HG03521 (cell line): ENCODE measurements around the gene DNER.
"Not testable (repeated sequence)": the region's sequence is repeated elsewhere in the genome, so short reads cannot be mapped to it uniquely, and the experiment has no call there.

Source experiments
- ATAC-seq: cut with Tn5 transposase; IDR thresholded peaks from one replicate; pipeline ENCODE4 v1.9.1; 2021; ENCODE audit warnings: mild to moderate bottlenecking, moderate library complexity; ENCODE audit not compliant: unreplicated experiment

DNER gene

DNA sequence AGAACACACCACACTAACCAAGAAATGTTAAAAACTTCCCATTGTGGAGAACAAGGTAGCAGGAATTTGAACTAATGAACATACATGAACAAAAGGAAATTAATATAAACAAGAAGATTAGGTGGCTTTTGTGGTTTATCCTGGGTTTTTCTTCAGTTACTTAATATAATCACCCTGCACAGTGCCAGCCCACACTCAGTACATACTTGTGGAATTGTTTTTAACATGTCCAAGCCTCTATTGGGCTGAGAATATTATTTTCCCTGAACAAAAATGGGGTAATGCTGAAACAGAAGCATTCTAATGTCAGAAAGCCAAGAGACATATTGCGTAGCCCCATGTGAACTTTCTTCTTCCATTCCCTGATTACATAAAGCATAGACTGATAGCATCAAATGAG is 202.8 kb downstream of the DNER start:
- no peak for ATAC-seq

DNA sequence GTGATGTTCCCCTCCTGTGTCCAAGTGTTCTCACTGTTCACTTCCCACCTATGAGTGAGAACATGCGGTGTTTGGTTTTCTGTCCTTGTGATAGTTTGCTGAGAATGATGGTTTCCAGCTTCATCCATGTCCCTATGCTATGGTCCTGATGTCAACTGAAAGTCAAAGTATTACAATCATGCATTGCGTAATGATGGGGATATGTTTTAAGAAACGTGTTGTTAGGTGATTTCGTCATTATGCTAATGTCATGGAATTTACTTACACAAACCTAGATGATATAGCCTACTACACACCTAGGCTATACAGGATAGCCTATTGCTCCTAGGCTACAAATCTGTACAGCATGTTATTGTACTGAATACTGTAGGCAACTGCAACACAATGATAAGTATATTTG is 207.7 kb downstream of the DNER start:
- ATAC-seq: not testable (repeated sequence)

DNA sequence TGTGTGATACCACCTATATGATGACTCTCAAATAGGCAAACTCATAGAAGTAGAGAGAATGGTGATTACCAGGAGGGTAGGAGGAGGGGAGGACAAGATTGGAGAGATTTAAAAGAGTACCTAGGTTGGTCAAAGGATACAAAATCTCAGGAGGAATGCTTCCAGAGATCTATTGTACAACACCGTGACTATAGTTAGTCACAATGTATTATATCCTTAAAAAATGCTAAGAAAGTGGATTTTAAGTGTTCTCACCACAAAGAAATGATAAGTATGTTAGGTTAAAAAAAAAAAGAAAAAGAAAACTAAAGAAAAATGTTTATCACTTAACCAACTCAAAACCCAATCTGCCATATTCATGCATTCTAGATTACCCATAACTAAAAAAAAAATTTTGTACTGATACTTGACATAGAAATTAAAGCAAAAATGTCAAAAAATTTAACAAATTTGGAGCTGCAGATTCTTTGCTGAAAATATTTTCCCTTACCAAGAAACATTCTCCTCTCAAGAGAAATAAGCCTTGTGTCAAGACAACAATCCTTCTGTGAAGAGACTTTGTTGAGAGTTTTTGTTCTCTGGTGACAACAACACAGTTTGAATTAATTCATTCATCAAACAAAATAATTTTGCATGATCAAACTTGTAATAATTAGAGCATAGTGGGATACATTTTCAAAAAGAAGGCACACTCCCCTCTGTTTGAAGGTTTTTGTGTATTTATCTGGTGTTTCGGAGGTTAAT is 213.1 kb downstream of the DNER start:
- no peak for ATAC-seq

DNA sequence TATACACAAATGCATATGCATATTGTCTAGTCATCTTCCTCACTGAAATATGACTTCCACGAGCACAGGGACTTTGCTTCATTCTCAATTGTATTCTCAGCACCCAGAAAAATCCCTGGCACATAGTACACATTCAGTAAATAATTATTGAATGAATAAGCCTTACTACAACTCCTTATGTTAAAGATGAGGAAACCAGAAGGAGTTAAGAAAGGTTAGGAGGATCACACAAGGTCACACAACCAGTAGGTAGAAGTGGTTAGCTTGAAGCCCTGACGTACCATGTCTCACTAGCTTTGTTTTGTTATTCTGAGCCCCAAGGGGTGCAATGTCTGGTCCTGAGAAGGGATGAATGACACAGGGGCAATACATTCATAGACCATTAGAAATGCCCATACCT is 222.3 kb downstream of the DNER start:
- ATAC-seq: no peak

DNA sequence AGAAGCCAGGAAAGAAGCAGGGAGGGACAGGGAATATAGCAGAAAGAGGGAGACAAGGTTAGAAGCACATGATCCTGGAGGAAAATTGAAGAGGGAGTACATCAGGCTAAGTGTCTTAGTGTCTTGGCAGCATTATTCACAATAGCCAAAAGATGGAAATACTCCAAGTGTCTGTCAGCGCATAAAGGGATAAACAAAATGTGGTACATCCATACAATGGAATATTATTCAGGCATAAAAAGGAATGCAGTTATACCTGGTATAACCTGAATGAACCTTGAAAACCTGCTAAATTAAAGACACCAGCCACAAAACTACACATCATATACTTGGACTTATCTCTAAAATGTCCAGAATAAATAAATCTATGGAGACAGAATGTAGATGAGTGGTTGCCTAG is 224.2 kb downstream of the DNER start:
- ATAC-seq: no peak

DNA sequence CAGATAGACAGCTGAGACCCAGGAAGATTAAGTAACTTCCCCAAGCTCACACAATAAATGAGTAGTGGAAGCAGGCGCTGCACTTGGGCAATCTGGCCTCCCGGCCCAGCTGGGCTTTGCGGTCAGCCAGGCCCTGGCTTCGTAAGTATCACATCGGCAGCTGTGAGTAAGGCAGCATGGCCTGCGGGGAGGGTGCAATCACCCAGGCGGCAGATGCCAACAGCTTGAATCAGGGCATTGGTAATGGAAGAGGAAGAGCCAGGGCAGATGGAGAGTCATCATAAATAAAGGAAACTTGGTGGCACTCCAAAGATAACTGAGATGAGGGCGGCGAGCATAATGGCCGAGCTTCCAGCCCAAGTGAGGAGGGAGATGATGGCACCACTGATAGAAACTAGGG is 225.3 kb downstream of the DNER start:
- ATAC-seq: no peak

DNA sequence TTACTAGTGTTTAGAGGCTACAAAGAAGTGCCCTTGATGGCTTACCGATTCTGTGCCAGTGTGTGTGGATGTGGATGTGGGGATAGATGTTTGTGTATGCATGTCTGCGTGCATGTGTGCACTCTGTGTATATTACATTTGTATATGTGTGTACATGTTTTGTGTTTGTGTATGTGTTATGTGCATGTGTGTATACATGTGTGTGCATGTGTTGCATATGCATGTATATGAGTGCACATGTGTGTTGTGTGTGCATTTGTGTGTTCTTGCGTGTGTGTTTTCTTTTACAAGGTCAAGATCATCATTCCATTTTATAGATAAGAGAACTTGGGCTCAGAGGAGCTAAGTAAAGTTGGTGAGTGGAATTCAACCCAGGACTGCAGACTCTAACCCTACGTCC is 226.1 kb downstream of the DNER start:
- no peak for ATAC-seq

DNA sequence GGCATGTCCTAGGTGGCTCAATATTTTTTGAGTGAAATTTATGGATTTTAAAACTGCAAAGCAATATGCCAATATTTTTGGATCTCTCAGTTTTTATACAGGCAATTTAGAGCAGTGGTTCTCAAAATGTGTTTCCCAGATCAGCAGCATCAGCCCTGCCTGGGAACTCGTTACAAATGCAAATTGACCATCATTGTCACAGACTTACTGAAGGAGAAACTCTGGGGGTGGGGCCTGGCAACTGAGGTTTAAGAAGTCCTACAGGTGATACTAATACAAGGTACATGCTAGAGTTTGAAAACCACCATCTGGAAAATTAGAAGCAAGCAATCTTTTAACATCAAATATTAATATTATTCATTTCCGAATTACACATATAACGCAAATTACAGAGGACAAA is 227.7 kb downstream of the DNER start:
- ATAC-seq: no peak

DNA sequence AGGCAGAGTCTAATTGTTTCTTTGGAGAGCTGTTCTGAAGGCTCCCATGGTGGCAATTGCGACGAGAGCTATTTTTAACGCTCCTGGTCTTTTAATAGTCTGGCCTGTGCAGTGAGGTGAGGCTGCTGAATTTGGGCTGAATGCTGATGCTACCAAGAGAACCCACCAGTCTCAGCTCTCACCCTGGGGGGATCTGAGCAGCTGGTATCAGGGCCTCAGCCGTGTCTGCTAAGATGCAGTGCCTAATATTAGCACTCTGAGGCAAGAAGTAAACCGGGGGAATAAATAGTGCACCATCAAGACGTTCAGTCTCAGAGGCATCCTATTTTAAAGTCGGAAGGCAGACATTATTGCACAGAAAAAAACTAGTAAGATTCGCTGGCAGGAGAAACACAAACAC is 228.5 kb downstream of the DNER start:
- no peak for ATAC-seq

DNA sequence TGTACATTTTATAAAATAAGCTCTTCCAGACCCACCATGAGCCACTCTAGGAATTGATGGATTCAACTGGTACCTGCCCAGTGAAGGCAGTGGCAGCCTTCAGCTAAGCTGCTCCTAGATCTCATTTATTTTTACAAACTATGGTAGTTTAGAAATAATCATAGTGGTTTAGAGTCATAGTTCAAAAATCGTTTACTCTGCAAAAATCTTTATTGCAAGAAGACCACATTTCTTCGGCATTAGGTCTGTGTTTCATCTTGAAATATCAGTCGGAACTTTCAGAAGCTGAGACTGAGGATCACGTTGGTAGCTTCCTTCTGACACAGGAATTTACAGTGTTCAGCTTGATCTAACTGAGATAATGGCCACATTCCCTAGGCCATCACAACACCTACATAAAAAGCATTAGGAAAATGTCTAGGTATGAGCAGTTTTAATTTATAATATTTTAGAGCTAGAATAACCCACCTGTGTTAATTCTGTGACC is 237.0 kb downstream of the DNER start:
- no peak for ATAC-seq

DNA sequence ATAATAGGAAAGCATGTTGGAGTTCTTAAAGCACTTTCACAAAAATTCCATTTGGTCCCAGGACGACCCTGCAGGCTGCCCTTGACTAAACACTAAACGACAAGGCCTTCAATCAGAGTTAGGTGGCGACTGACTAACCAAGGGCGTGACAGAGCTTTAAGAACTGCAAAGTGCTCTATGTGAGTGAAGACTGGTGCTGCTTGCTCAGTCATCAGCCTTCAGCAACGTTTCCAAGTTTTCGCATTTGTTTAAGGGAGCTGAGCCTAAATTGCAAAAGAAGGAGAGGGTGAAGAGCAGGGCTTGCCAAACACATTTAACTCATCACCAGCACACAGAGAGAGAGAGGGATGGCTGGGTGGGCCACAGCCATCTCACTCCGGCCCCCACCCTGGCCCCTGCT is 238.6 kb downstream of the DNER start:
- no peak for ATAC-seq

DNA sequence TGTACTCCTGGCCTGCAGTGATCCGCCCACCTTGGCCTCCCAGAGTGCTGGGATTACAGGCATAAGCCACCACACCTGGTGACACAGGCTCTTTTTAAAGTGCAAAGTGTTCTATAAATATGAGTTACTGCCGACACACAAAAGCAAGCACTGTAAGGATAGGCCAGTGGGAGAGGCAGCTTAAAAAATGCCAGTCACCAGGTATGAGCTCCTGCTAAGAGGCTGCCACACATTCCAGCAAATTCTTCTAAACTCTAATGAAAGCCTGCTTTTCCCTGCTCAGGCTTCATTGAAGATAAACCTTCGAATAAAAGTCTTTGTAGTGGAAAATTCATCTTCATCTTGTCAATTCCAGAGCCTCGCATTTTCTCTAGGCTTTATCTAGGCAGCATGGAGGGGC is 240.2 kb downstream of the DNER start:
- no peak for ATAC-seq

DNA sequence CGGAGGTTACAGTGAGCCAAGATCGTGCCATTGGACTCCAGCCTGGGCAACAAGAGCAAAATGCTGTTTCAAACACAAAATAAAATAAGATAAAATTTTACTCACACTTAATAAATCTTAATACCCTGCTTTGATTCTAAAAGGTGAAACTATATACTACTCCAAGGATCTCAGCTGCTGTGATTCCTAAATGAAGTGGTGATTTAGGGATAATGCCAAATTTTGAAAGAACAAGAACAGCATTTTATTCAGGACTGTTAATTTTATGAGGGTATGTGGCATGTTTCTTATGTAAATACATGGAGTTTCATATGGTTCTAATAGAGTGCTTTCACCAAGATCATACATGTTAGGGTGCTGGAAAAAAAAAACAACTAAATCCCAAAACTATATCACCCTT is 243.6 kb downstream of the DNER start:
- no peak for ATAC-seq

DNA sequence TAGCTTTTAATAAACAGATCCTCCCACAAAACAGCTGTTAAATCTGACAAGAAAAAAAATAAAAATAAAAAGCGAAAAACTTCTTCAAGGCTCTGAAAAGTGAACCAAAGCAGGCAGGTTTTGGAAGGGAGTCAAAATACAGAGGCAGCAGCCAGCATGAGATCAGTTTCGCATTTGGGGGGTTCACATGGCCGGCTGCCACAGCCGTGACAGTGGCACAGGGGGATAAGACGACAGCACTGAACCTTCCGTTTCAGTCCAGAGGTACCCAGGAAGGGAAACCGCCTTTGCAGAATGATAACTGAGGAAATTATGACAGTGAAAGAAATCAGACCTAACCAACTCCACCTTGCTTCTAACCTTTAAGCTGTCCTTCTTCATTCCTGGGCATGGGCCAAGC is 246.6 kb downstream of the DNER start:
- no peak for ATAC-seq

DNA sequence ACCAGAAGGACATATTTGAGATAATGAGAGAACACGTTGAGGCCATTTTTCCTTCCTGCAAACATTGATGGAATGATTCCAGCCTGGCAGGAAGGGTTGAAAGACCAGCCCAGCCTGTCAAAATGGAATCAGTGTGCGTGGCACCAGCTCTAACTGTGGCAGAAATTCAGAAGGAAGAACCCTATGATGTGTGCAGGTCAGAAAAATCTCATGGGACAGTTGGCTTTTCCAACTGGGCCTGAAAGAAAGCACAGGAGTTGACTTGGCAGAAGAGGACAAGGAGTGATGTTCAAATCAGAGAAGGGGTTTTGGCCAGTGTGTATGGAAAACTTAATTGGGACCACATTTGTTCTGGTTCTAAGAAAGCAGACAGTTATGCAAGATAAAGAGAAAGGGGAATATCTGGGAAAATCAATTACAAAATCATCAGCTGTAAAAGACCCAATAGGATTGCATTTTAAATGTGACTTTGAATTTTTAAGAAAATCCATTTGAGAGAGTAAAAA is 250.5 kb downstream of the DNER start:
- no peak for ATAC-seq

DNA sequence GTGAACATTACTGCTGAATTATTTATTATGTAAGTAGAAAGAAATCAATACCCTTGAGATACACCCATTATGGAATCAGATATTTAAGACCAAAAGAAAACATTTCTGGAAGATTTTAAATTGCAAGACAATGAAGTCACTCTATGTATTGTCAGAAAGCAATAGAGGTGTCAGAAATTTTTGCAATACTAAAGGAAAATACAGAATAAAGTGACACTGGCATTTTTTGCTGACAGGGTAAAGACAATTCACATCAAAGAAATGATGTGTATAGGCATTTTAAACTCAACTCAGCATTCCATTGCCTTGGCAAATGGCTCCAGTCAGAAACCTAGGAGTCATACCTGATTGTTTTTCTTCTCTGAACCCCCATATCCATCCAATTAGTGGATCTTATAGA is 252.2 kb downstream of the DNER start:
- ATAC-seq: no peak

DNA sequence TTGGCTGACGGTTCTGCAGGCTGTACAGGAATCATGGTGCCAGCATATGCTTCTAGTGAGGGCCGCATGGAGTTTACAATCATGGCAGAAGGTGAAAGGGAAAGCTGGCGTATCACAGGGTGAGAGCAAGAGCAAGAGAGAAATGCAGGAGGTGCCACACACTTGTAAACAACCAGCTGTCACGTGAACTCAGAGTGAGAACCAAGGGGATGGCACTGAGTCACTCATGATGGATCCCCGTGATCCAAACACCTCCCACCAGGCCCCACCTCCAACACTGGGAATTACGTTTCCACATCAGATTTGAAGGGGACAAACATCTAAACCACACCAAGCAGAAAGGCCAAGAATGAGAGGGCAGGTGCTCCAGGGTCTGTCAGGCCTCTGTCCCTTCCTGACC is 258.3 kb downstream of the DNER start:
- ATAC-seq: no peak

DNA sequence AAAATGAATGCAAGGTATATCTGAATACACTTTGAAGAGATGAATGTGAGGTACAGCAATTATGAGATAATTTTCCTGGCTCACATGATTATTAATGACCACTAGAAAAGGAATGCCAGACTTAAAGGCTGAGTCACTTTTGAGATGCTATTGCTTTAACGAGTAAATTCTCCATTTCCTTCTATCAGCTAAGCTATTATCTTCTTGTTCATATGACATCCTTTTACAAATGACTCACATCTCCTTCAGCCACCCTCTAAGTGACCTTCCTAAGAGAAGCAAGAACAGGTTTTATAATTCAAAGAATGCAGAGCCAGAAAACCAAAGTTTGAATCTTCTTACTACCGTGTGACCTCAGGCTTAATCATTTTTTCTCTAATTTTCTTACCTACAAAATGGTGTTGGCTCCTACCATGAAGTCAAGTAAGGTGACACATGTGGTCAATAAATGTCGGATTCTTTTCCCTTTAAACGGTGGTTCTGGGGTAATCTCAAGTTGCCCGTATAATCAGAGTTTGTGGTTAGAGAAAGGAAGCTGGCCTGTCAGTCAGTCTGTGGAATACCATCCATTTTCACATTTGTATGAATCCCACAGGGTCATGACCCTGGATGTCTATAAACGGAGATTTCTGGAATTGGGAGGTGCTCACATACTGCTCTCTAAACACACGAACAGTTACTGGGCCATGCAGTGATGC is 259.3 kb downstream of the DNER start:
- ATAC-seq: no peak

DNA sequence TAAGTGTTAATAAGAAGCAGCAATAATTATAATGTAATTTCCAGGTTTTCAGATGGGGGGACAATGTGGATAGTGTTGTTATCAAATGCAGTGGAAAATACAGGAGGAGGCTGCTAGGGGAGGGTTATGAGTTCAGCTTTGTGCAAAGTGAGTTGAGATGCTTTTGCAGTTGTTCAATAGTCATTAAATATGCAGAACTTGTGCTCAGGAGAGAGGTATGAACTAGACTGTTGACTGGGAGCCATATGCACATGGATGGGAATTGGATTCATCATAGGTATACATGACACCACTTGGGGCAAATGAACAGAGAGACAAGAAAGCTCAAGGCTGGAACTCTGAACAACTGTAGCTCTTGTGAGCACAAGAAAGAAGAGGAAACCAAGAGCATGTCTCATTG is 261.1 kb downstream of the DNER start:
- no peak for ATAC-seq

DNA sequence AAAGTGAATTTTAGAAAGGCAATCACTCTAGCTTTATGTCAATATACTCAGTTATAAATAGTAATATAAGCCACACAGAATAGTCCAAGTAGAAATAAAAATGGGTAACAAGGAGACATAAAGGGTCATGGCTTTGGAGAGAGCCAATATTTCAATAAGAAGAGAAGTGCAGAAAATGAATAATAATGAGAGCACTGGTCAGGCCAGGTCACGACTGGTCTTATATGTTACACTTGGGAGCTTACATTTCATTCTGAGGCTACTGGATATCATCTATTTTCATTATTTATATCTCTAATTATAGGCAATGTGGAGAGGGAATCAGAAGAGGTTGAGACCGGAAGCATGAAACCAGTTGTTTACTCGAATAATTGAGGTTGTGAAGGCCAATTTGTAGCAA is 262.5 kb downstream of the DNER start:
- no peak for ATAC-seq

DNA sequence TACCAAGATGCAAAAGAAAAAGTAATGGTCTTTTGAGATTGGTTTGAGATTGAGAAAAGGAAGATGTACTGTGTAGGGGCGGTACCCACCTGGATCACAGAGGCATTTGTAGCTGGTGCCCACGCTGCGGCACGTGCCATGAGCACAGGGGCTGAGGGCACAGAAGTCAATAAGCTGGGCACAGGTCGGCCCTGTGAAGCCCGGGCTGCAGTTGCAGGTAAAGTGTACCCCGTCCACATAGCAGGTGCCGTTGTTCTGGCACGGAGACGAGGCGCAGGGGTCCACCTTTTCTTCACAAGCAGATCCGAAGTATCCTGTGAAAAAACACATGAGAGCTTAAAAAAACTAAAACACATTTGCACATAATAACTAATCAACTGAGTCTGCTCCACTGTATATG is 267.1 kb downstream of the DNER start:
- ATAC-seq: no peak

DNA sequence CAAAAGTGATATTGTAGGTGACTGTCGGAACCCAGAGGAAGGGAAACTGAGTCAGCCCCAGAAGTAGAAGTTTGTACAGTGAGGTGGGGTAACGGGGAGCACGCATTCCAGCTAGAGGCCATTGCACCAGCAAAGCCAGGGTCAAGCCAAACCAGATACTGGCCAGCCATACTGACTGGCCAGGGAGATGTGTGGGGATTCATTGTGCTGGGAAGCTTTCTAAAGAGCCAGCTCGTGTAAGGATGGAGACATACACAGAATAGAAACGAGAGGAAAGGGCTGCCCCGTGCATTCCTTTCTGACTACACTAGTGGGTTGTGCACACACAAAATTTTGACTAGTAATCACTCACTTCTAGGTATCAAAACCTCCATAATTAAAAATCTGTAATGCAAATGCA is 268.0 kb downstream of the DNER start:
- ATAC-seq: no peak
